ENCODE results near the gene PSIP1.

The PSIP1 gene

DNA sequence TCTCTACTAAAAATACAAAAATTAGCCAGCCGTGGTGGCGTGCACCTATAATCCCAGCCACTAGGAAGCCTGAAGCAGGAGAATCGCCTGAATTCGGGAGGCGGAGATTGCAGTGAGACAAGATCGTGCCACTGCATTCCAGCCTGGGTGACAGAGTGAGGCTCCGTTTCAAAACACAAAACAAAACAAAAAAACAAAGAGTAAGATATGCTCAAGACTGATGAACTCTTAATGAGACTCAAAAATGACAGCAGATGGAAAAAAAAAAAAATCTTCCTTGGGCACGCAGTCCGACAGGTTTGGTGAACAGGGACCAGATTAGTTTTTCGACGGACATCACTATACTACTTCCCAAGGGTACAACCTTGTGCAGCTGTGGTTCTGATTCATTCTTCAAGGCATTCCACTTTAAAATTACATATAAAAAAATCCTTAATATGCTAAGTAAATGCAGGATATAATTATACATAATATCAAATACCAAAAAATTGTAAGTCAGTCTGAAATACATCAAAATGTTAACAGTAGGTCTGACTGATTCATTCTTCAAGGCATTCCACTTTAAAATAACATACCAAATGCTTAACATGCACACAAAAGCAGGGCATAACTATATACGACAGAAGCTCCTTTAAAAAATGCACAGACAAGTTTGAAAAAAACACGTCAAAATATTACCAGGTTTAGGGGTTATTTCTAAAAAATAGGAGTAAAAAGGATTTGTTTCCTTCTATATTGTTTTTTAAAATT is 12.3 kb downstream of the PSIP1 start:
- Histone ChIP-seq H3K4me1 (no peaks in the 10 kb centered on the region), H3K9me3 (no peaks in the 10 kb centered on the region), H3K36me3 (peaks cover 56% of the 10 kb centered on the region), H3K4me3 (ENCODE audit: low read depth, low read length) (no peak overlapping the region), H3K27me3 (no peaks in the 10 kb centered on the region)
- DNase-seq: no peak
- TF ChIP-seq, protein P1, sequence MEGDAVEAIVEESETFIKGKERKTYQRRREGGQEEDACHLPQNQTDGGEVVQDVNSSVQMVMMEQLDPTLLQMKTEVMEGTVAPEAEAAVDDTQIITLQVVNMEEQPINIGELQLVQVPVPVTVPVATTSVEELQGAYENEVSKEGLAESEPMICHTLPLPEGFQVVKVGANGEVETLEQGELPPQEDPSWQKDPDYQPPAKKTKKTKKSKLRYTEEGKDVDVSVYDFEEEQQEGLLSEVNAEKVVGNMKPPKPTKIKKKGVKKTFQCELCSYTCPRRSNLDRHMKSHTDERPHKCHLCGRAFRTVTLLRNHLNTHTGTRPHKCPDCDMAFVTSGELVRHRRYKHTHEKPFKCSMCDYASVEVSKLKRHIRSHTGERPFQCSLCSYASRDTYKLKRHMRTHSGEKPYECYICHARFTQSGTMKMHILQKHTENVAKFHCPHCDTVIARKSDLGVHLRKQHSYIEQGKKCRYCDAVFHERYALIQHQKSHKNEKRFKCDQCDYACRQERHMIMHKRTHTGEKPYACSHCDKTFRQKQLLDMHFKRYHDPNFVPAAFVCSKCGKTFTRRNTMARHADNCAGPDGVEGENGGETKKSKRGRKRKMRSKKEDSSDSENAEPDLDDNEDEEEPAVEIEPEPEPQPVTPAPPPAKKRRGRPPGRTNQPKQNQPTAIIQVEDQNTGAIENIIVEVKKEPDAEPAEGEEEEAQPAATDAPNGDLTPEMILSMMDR (IDR thresholded peaks at IDR 0.05; ENCODE audit: low read depth, low read length): no peak

GRCh38 chr9:15492485-15493150 is 18.2 kb downstream of the PSIP1 start:
- DNase-seq: no peak
- Histone ChIP-seq H3K4me3 (ENCODE audit: low read depth, low read length) (no peak overlapping the region), H3K4me1 (no peaks in the 10 kb centered on the region), H3K36me3 (peaks cover 53% of the 10 kb centered on the region), H3K9me3 (no peaks in the 10 kb centered on the region), H3K27me3 (no peaks in the 10 kb centered on the region)
- TF ChIP-seq, protein P1 (IDR thresholded peaks at IDR 0.05; ENCODE audit: low read depth, low read length): no peak

- Histone ChIP-seq H3K4me1 (no peaks in the 10 kb centered on the region), H3K27me3 (no peaks in the 10 kb centered on the region), H3K9me3 (no peaks in the 10 kb centered on the region), H3K4me3 (ENCODE audit: low read depth, low read length) (no peak overlapping the region), H3K36me3 (peaks cover 49% of the 10 kb centered on the region)
- DNase-seq: no peak
- TF ChIP-seq, protein P1 (IDR thresholded peaks at IDR 0.05; ENCODE audit: low read depth, low read length): no peak
Observed at GRCh38 chr9:15491950-15492349, 18.8 kb downstream of the PSIP1 start.

DNA sequence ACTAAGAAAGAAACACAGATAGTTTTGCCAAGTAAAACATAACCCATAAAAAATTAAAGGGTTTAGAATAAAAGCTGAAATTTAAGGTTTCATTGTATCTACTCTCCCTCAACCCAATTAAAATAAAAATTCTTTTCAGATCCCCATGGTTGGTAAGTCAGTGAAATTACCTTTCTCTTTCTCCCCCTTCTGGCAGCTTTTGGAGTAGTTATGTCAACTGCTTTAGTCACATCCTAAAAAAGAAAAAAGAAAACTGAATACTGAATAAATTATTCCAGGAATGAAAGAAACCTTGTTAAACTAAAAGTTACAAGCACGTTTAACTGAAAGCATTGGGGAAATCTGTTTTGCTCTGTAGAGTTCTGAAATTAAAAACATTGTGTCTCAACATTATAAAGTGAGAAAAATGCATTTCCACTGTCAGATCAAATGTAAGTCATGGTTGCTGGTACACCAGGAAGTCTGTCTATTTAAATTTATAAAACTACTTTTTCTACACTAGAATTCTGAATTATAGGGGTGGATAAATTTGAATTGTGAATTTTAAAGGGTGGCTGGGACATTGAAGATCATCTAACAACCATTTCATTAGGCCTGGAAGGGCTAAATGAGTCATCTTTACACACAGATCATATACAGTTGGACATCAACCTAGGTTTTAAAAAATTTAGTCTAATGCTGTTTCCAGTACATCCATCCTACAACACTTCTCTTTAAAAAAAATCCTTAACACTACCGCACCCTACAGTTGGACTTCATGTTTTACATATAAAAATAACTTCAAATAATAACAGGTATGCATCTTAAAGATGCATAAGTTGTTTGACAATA is 24.7 kb downstream of the PSIP1 start:
- Histone ChIP-seq H3K36me3 (peaks cover 58% of the 10 kb centered on the region), H3K4me1 (no peaks in the 10 kb centered on the region), H3K27me3 (no peaks in the 10 kb centered on the region), H3K4me3 (ENCODE audit: low read depth, low read length) (no peak overlapping the region), H3K9me3 (no peaks in the 10 kb centered on the region)
- no peak for DNase-seq
- TF ChIP-seq, protein P1 (IDR thresholded peaks at IDR 0.05; ENCODE audit: low read depth, low read length): peak; percentile 54

DNA sequence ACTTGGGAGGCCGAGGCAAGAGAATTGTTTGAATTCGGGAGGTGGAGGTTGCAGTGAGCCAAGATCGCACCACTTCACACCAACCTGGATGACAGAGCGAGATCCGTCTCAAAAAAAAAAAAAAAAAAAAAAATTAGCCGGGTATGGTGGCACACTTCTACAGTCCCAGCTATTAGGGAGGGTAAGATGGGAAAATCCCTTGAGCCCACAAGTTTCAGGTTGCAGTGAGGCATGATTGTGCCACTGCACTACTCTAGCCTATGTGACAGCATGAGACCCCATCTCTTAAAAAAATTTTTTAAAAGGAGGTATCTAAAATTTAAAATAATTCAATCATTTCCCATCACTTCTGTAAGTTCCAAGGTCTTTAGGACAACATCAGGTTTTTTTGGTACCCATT is 26.0 kb downstream of the PSIP1 start:
- DNase-seq: no peak
- H3K36me3 ChIP-seq: peaks cover 53% of the 10 kb centered on the region
- no peaks in the 10 kb centered on the region for H3K9me3 ChIP-seq
- TF ChIP-seq, protein P1 (IDR thresholded peaks at IDR 0.05; ENCODE audit: low read depth, low read length): no peak
- H3K4me3 ChIP-seq (ENCODE audit: low read depth, low read length): no peak overlapping the region
- H3K4me1 ChIP-seq: no peaks in the 10 kb centered on the region
- H3K27me3 ChIP-seq: no peaks in the 10 kb centered on the region
